Measurements from ENCODE around the gene CDK19.

CDK19 gene

DNA sequence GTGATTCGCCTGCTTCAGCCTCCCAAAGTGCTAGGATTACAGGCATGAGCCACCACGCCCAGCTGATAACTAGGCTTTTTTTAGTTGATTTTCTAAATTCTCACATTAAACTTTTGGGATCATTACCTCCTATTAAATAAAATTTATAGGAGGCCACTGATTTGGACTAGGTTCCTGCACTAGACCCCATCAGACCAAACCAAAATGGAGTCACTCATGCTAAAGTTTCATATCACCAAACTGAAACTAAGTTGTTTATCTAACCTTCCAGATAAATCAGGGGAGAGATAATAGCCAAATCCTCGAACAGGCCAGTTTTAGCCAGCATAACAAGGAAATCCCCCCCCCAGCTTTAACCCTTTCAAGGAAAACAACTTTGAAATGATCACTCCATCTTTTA, 240.5 kb downstream of the CDK19 start:
- in situ Hi-C loops (cut with HindIII; ENCODE audit: low pct_ligation_motif_present, low pct_unique_long_range_greater_than_20kb, low sequenced_read_pairs): no loop called here
- DNase-seq: no peak

DNA sequence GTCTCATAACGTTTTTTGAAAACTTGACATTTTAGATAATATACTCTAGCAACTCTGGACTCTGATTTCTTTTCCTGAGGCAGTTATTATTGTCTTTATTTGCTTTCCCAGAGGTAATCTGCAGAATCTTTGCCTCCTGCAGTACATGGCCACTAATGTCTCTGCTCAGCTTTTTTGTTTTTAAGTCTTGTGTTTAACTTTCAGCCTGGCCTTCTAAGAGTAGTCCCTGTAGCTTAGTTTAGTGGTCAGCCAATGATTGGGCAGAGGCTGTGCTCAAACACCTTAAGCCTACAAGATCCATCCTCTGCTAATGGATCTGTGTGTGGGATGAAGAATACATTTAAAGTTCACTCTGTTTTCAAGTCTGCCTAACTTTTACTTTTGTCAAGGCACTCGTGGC, 241.7 kb downstream of the CDK19 start:
- in situ Hi-C loops (cut with HindIII; ENCODE audit: low pct_ligation_motif_present, low pct_unique_long_range_greater_than_20kb, low sequenced_read_pairs): no loop called here
- no peak for DNase-seq

DNA sequence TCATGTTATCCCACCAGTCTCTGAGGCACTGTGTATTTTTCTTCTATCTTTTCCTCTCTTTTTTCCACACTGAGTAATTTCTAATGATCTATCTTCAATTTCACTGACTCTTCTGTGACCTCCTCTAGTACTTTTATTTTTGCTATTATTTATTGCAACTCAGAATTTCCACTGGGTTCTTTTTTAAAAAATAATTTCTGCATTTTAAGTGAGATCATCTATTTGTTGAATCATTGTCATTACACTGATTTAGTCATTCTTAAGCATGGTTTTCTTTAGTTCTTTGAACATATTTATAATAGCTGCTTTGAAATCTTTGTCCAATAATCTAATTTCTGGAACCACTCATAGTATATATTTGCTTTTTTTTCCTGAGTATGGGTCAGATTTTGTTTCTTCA, 242.1 kb downstream of the CDK19 start:
- in situ Hi-C loops (cut with HindIII; ENCODE audit: low pct_ligation_motif_present, low pct_unique_long_range_greater_than_20kb, low sequenced_read_pairs): no loop called here
- DNase-seq: no peak

DNA sequence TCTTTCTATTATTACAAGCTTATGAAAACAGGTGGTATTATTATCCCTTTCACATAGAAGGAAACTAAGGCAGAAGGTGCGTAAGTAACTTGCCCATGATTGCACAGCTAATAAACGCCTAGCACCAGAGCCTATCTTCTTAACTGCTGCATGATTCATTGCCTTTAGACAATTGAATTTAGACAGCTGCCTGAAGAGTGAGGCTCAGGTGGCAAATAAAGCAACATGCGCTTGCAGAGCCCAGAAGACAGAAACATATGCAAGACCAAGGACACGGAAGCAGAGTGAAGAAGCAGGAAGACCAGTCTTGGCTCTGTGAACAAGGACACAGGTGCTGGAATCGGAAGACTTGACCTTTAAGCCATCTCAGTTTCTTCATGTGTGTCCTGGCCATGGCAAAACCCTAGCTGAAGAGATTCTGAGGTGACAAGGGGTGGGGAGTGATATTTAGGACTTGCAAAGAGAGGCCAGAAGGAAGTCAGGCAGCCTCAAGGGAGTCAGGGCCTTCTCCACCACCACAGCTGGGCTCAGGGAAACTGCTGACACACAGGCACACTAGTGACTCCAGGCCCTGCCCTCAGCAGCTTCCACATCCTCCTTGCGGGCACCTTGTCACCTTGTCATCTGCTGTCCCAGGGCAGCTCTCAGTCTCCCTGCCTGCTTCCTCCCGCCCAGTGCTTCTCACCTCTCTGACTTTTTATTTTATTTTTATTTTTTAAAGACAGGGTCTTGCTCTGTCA, 247.1 kb downstream of the CDK19 start:
- no peak for DNase-seq
- in situ Hi-C loops (cut with HindIII; ENCODE audit: low pct_ligation_motif_present, low pct_unique_long_range_greater_than_20kb, low sequenced_read_pairs): no loop called here

DNA sequence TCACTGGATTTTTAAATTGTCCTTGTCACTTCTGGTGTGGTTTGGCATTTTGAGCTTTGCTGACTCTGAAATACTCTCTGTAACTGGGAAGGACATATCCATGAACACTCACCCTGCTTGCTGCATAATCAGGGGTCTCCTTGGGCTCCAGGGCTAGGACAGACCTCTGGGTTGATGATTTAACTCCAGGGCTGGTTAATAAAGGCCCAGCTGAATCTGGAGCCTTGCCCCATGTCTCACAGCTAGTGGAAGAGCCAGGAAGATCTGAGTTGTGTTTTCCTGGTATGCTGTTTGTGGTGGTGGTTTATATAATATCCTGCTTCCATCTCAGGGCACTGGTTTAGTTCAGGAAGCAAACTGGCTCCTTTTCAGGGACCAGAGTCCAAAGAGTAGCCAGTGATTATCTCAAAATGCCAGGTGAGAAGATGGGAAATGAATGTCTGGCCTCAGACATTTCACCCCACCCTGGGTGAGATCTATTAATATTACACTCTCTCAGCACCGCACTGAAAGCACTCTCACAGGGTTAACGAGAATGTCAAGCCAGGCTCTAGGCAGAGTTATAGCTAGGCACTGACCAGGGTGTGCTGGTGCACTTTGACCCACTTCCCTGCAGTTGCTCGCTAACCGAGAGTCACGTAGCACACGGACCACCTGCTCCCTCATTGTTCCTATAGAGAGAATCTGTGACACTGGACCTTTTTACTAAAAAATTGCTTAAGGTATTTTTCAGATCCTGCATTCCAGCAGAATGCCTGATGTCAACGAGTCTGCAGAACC, 248.7 kb downstream of the CDK19 start:
- in situ Hi-C loops (cut with HindIII; ENCODE audit: low pct_ligation_motif_present, low pct_unique_long_range_greater_than_20kb, low sequenced_read_pairs): no loop called here
- DNase-seq: peak; percentile 3

DNA sequence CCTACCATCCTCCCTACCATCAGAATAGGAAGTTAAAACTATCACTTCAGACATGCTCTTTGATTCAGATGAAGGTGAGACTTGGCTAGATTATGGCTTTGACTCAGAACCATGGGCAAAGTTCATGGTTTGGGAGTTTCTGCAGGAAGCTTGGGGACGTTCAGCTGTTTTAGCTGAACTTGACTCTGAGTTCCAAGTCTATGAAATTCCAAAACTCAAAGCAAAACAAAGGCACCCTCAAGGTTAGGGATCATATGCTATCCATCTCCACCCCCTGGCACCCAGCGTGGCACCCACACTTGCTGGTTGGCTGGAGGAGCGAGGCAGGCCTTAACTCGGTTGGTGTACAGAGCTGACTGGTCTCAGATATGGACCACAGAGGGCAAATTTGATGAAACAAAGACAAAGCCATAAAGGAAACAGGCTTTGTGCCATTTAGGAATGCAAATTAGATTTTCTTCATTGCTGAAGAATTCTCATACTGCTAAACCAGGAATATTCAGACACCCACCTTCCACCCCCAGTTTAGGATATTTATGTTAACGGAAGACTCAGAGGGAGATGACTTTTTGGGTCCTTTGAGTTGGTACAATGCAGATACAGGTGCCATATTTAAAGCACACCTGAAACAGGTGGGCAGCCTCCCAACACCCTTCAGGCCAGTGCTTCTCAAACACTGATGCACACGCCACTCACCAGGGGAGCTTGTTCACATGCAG, 250.4 kb downstream of the CDK19 start:
- DNase-seq: no peak
- in situ Hi-C loops (cut with HindIII; ENCODE audit: low pct_ligation_motif_present, low pct_unique_long_range_greater_than_20kb, low sequenced_read_pairs): no loop called here

DNA sequence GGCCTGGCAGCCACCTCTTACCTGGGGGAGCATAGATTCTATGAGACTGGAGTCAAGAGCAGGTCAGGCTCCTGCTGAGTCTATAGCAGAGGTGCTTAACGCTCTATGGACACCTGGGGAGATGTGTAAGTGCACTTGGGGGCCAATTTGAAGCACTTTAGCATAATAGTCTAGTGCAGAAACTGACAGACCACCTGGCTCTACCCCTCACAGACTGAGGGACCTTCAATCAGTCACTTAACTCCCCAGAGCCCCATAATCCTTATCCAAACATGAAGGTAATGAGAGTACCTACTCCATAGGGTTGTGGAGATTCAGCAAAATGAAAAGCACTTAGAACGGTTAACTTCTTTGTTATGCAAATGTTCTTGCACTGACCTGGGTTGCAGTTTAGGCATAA, 251.6 kb downstream of the CDK19 start:
- in situ Hi-C loops (cut with HindIII; ENCODE audit: low pct_ligation_motif_present, low pct_unique_long_range_greater_than_20kb, low sequenced_read_pairs): no loop called here
- no peak for DNase-seq

DNA sequence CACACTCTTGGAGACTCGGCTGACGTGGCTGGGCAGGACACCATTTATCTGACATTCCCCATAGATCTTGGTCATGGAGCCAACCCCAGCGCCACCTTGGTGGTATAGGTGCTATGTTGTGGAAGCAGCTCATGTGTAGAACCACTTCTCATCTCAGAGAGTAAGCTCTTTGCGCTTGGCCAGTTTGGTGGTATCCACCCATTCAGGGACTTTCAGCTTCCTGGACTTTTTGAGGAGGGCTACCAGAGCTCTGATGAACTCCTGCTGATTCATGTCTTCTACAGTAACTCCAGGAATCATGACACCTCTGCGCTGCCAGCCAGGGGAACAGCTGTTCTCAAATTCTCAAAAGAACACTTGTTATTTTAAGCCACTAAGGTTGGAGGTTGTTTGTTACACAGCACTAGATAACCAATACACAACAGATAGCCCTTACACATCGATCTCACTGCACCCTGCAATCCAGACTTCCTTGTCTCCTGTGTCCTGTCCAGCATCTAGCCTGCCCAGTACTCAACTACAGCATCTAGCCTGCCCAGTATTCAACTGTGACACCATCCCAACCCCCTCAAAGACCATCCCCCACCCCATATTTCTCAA, 252.9 kb downstream of the CDK19 start:
- no peak for DNase-seq
- in situ Hi-C loops (cut with HindIII; ENCODE audit: low pct_ligation_motif_present, low pct_unique_long_range_greater_than_20kb, low sequenced_read_pairs): no loop called here

DNA sequence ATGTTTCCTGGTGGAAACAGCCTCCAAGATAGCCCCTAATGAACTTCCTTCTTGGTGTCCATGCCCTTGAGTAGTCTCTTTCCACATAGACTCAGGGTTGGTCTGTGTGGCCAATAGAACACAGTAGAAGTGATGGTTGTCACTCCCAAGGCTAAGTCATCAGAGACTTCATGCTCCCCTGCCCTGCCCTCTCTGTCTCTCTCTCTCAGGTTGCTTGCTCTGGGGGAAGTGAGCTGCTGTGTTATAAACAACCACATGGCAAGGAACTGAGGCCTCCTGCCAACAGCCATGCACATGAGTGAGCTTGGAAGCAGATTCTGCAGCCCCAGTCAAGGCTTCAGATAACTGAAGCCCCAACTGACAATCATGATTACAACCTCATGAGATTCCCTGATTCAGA, 253.6 kb downstream of the CDK19 start:
- in situ Hi-C loops (cut with HindIII; ENCODE audit: low pct_ligation_motif_present, low pct_unique_long_range_greater_than_20kb, low sequenced_read_pairs): no loop called here
- DNase-seq: no peak

DNA sequence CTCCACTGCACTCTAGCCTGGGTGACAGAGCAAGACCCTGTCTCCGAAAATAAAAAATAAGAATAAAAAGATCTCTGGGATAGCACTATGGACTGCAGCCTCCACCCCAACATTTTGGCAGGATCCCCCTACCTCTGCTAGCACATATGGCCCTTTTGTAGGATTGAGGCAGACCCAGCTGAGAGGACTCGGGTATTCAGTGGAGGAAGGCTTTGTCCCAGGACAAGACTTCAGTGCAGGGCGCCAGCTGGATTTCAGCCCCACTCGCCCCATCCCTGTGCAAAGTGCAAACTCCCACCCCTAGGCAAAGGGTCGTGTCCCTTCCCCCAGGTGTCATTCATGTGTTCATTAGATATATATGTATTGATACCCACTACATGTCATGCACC, 254.3 kb downstream of the CDK19 start:
- no peak for DNase-seq
- in situ Hi-C loops (cut with HindIII; ENCODE audit: low pct_ligation_motif_present, low pct_unique_long_range_greater_than_20kb, low sequenced_read_pairs): no loop called here

DNA sequence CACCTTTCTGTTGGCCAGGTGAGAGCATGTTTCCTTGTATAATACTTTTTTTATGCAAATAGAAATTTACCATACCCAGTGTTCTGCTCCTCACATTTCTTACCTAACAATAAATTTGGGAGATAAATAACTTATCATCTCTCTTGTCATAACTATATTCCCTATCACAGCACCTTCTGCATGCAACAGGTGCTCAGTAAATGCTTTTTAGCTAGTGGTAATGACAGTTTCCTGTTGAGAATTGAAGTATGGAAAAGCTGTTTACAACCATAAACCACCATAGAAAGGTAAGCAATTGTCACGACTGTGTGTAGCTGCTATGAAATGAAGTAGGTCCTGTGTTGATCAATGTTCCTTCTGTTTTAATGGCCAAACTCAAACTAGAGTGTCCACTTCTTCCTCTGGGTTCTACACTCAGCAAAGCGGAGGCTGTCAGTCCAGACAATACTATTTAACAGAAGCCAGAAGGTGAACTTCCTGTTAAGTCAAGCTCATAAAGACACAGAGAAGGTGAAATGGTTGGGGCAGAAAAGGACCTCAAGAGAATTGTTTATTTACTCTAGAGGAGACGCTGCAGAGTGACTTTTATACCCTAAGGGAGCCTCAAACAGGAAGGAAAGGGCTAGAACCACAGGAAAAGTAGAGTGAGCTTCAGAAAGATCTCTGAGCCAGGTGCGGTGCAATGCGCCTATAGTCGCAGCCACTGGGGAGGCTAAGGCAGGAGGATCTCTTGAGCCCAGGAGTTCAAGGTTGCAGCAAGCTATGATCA, 254.8 kb downstream of the CDK19 start:
- in situ Hi-C loops (cut with HindIII; ENCODE audit: low pct_ligation_motif_present, low pct_unique_long_range_greater_than_20kb, low sequenced_read_pairs): no loop called here
- no peak for DNase-seq

Measured in ACHN (cell line).